Measurements from ENCODE around the gene RNU5D-1.

- TF ChIP-seq CTCF (conservative IDR thresholded peaks at IDR 0.05), result no peak
- TF ChIP-seq ZFX (IDR thresholded peaks at IDR 0.05), result no peak
These were observed 17.6 kb downstream of the RNU5D-1 start for GRCh38 chr1:44713321-44713781.

All from C4-2B (cell line).